Mesendoderm (in vitro differentiated cells): ENCODE results near the gene ZP4.

Source experiments
- DNase-seq: peaks from one replicate; pipeline ENCODE4 v3.0.0; 2013
- H2AK5ac ChIP-seq: 2 replicates; pipeline ENCODE4 v1.6.1; 2013; ENCODE audit warnings: low read length, inconsistent platforms
- H2BK120ac ChIP-seq: 2 replicates; pipeline ENCODE4 v1.6.1; 2013; ENCODE audit warnings: low read depth, mild to moderate bottlenecking, low read length, moderate library complexity, mixed read lengths
- H2BK15ac ChIP-seq: replicated peaks from 2 replicates; pipeline ENCODE4 v1.6.1; 2013; ENCODE audit warnings: low read depth, mild to moderate bottlenecking, moderate library complexity
- H2BK5ac ChIP-seq: 2 replicates; pipeline ENCODE4 v1.6.1; 2013; ENCODE audit warnings: low read length, inconsistent platforms
- H3K18ac ChIP-seq: 2 replicates; pipeline ENCODE4 v1.6.1; 2013; ENCODE audit warnings: mild to moderate bottlenecking, low read length, mixed read lengths
- H3K23ac ChIP-seq: one replicate; pipeline ENCODE4 v1.6.1; 2013; ENCODE audit warnings: low read length
- H3K27ac ChIP-seq: 2 replicates; pipeline ENCODE4 v1.5.1; 2013; ENCODE audit warnings: low read depth, mild to moderate bottlenecking, inconsistent platforms, low read length, moderate library complexity
- H3K27me3 ChIP-seq: 2 replicates; pipeline ENCODE4 v1.6.1; 2013; ENCODE audit warnings: low read length, control low read depth, mild to moderate bottlenecking, inconsistent platforms; ENCODE audit not compliant: insufficient read depth, poor library complexity
- H3K36me3 ChIP-seq: 2 replicates; pipeline ENCODE4 v1.6.1; 2013; ENCODE audit warnings: low read length, inconsistent platforms; ENCODE audit not compliant: control insufficient read depth, insufficient read depth
- H3K4ac ChIP-seq: one replicate; pipeline ENCODE4 v1.6.1; 2013; ENCODE audit warnings: low read depth, mild to moderate bottlenecking, low read length, moderate library complexity
- H3K4me1 ChIP-seq: 2 replicates; pipeline ENCODE4 v1.6.1; 2013; ENCODE audit warnings: low read depth, low read length, inconsistent platforms; ENCODE audit not compliant: control insufficient read depth
- H3K4me2 ChIP-seq: 2 replicates; pipeline ENCODE4 v1.6.1; 2013; ENCODE audit warnings: low read length
- H3K4me3 ChIP-seq: 2 replicates; pipeline ENCODE4 v1.5.1; 2013; ENCODE audit warnings: mild to moderate bottlenecking, low read length
- H3K56ac ChIP-seq: one replicate; pipeline ENCODE4 v1.6.1; 2013; ENCODE audit warnings: low read length
- H3K79me1 ChIP-seq: 2 replicates; pipeline ENCODE4 v1.6.1; 2013; ENCODE audit warnings: low read length, inconsistent platforms
- H3K79me2 ChIP-seq: 2 replicates; pipeline ENCODE4 v1.6.1; 2013; ENCODE audit warnings: mild to moderate bottlenecking, low read length; ENCODE audit not compliant: control insufficient read depth, insufficient read depth
- H3K9ac ChIP-seq: 2 replicates; pipeline ENCODE4 v1.6.1; 2013; ENCODE audit warnings: low read length, inconsistent platforms
- H4K5ac ChIP-seq: one replicate; pipeline ENCODE4 v1.6.1; 2013; ENCODE audit warnings: low read length
- H4K8ac ChIP-seq: one replicate; pipeline ENCODE4 v1.6.1; 2013; ENCODE audit warnings: low read depth, mild to moderate bottlenecking, control low read depth, low read length, moderate library complexity
- WGBS: extraction: QIAGEN DNeasy Blood & Tissue Kit; methylation state at CpG from one replicate; pipeline ENCODE4 v1.1.7; 2013; ENCODE audit warnings: low lambda C conversion rate, missing lambda C conversion rate; ENCODE audit not compliant: insufficient coverage; ENCODE audit errors: extremely low coverage; 5-methylcytosine and 5-hydroxymethylcytosine counted together

ZP4 gene

GRCh38 chr1:237863234-237863633, 27.5 kb downstream of the ZP4 start:
- Histone ChIP-seq H3K18ac (no peak overlapping the region), H2BK5ac (no peak overlapping the region), H3K4me1 (peaks cover 5% of the 10 kb centered on the region), H4K8ac (no peak overlapping the region), H3K27me3 (peaks cover 3% of the 10 kb centered on the region), H3K36me3 (no peaks in the 10 kb centered on the region), H3K4ac (no peak overlapping the region), H3K27ac (no peak overlapping the region), H4K5ac (no peak overlapping the region), H3K4me3 (no peak overlapping the region), H3K23ac (no peak overlapping the region), H3K9ac (no peak overlapping the region), H2BK120ac (no peak overlapping the region), H2AK5ac (no peak overlapping the region), H3K4me2 (no peak overlapping the region), H3K79me1 (no peaks in the 10 kb centered on the region), H3K79me2 (no peaks in the 10 kb centered on the region), H2BK15ac (no peak overlapping the region), H3K56ac (no peak overlapping the region)
- no CpG with 5 or more reads among the region's 2 CpGs for WGBS
- DNase-seq: peak; percentile 46

- no CpG with 5 or more reads among the region's 8 CpGs for WGBS
- Histone ChIP-seq H3K9ac (no peak overlapping the region), H3K27ac (no peak overlapping the region), H3K4me2 (no peak overlapping the region), H3K23ac (no peak overlapping the region), H3K56ac (no peak overlapping the region), H3K4me3 (no peak overlapping the region), H4K5ac (no peak overlapping the region), H3K18ac (no peak overlapping the region), H4K8ac (no peak overlapping the region), H3K36me3 (no peaks in the 10 kb centered on the region), H3K4ac (no peak overlapping the region), H2BK15ac (no peak overlapping the region), H3K4me1 (peaks cover 3% of the 10 kb centered on the region), H3K79me1 (no peaks in the 10 kb centered on the region), H3K27me3 (peaks cover 3% of the 10 kb centered on the region), H2AK5ac (no peak overlapping the region), H2BK5ac (no peak overlapping the region), H3K79me2 (no peaks in the 10 kb centered on the region), H2BK120ac (no peak overlapping the region)
- no peak for DNase-seq
Measured at GRCh38 chr1:237861944-237862343, 28.8 kb downstream of the ZP4 start.

- Histone ChIP-seq H3K27ac (no peak overlapping the region), H3K27me3 (peaks cover 3% of the 10 kb centered on the region), H3K79me1 (no peaks in the 10 kb centered on the region), H2AK5ac (no peak overlapping the region), H4K5ac (no peak overlapping the region), H3K4me1 (peaks cover 3% of the 10 kb centered on the region), H3K4me3 (no peak overlapping the region), H4K8ac (no peak overlapping the region), H2BK5ac (no peak overlapping the region), H3K18ac (no peak overlapping the region), H3K56ac (no peak overlapping the region), H3K23ac (no peak overlapping the region), H2BK120ac (no peak overlapping the region), H3K36me3 (no peaks in the 10 kb centered on the region), H3K9ac (no peak overlapping the region), H3K79me2 (no peaks in the 10 kb centered on the region), H2BK15ac (no peak overlapping the region), H3K4ac (no peak overlapping the region), H3K4me2 (no peak overlapping the region)
- DNase-seq: no peak
- WGBS: no CpG with 5 or more reads among the region's 4 CpGs
Measured at GRCh38 chr1:237858992-237859391, 31.7 kb downstream of the ZP4 start.

- no peak overlapping the region for H3K9ac ChIP-seq
- no peak overlapping the region for H4K5ac ChIP-seq
- H2BK120ac ChIP-seq: no peak overlapping the region
- no peak overlapping the region for H2BK15ac ChIP-seq
- no peak overlapping the region for H3K18ac ChIP-seq
- H3K23ac ChIP-seq: no peak overlapping the region
- H3K4me2 ChIP-seq: no peak overlapping the region
- peaks cover 3% of the 10 kb centered on the region for H3K4me1 ChIP-seq
- no peak overlapping the region for H3K56ac ChIP-seq
- H3K27me3 ChIP-seq: peaks cover 3% of the 10 kb centered on the region
- H3K4ac ChIP-seq: no peak overlapping the region
- H2AK5ac ChIP-seq: no peak overlapping the region
- no peak overlapping the region for H2BK5ac ChIP-seq
- H3K79me1 ChIP-seq: no peaks in the 10 kb centered on the region
- H3K4me3 ChIP-seq: no peak overlapping the region
- H3K79me2 ChIP-seq: no peaks in the 10 kb centered on the region
- H4K8ac ChIP-seq: no peak overlapping the region
- no peak for DNase-seq
- WGBS: no CpG with 5 or more reads among the region's 7 CpGs
- no peak overlapping the region for H3K27ac ChIP-seq
- no peaks in the 10 kb centered on the region for H3K36me3 ChIP-seq
Measured at GRCh38 chr1:237857455-237857854, 33.3 kb downstream of the ZP4 start.

- Histone ChIP-seq H3K56ac (no peak overlapping the region), H3K9ac (no peak overlapping the region), H3K18ac (no peak overlapping the region), H3K4me3 (no peak overlapping the region), H3K27ac (no peak overlapping the region), H4K8ac (no peak overlapping the region), H3K27me3 (no peaks in the 10 kb centered on the region), H3K79me2 (no peaks in the 10 kb centered on the region), H4K5ac (no peak overlapping the region), H2BK15ac (no peak overlapping the region), H2AK5ac (no peak overlapping the region), H3K4me2 (no peak overlapping the region), H3K23ac (no peak overlapping the region), H3K4ac (no peak overlapping the region), H2BK120ac (no peak overlapping the region), H2BK5ac (no peak overlapping the region), H3K4me1 (no peaks in the 10 kb centered on the region), H3K36me3 (no peaks in the 10 kb centered on the region), H3K79me1 (no peaks in the 10 kb centered on the region)
- DNase-seq: no peak
- WGBS: no CpG with 5 or more reads among the region's 3 CpGs
Measured at GRCh38 chr1:237852342-237852741, 38.4 kb downstream of the ZP4 start.

- Histone ChIP-seq H3K9ac (no peak overlapping the region), H2BK5ac (no peak overlapping the region), H3K27ac (no peak overlapping the region), H3K79me2 (no peaks in the 10 kb centered on the region), H3K36me3 (no peaks in the 10 kb centered on the region), H2BK15ac (no peak overlapping the region), H3K79me1 (no peaks in the 10 kb centered on the region), H2BK120ac (no peak overlapping the region), H2AK5ac (no peak overlapping the region), H3K4ac (no peak overlapping the region), H3K23ac (no peak overlapping the region), H3K4me3 (no peak overlapping the region), H3K4me2 (no peak overlapping the region), H3K56ac (no peak overlapping the region), H3K4me1 (no peaks in the 10 kb centered on the region), H4K8ac (no peak overlapping the region), H4K5ac (no peak overlapping the region), H3K18ac (no peak overlapping the region), H3K27me3 (no peaks in the 10 kb centered on the region)
- WGBS: no CpG with 5 or more reads among the region's 6 CpGs
- peak; percentile 75 for DNase-seq
Measured at GRCh38 chr1:237851210-237851845, 39.4 kb downstream of the ZP4 start.
